ENCODE measurements around the gene PLS1.
"Not testable (repeated sequence)": the region's sequence is repeated elsewhere in the genome, so short reads cannot be mapped to it uniquely, and the experiment has no call there.

Gene PLS1

GRCh38 chr3:142595951-142596725 lies at the start of gene PLS1:
PLS1 (plus strand) TSS chr3:142596393; CDS start chr3:142664238, 67,845 bp downstream.
- DNase-seq: peak; percentile 81

GRCh38 chr3:142549986-142550385 lies 46.2 kb upstream of the PLS1 start:
- no peak for DNase-seq

- DNase-seq: not testable (repeated sequence)
Observed at GRCh38 chr3:142552579-142552978, 43.6 kb upstream of the PLS1 start.

GRCh38 chr3:142553741-142554140 lies 42.5 kb upstream of the PLS1 start:
- no peak for DNase-seq

- DNase-seq: no peak
Observed at GRCh38 chr3:142560118-142560517, 36.1 kb upstream of the PLS1 start.

- no peak for DNase-seq
Observed at GRCh38 chr3:142563496-142563997, 32.6 kb upstream of the PLS1 start.

- DNase-seq: no peak
Observed at GRCh38 chr3:142566096-142566495, 30.1 kb upstream of the PLS1 start.

GRCh38 chr3:142568393-142569017 lies 27.7 kb upstream of the PLS1 start:
- DNase-seq: no peak

- DNase-seq: not testable (repeated sequence)
Observed at GRCh38 chr3:142569422-142569821, 26.8 kb upstream of the PLS1 start.

GRCh38 chr3:142574223-142574622 lies 22.0 kb upstream of the PLS1 start:
- DNase-seq: not testable (repeated sequence)

- no peak for DNase-seq
Observed at GRCh38 chr3:142574665-142575064, 21.5 kb upstream of the PLS1 start.

- DNase-seq: no peak
Observed at GRCh38 chr3:142576792-142577191, 19.4 kb upstream of the PLS1 start.

GRCh38 chr3:142577696-142578328 lies 18.4 kb upstream of the PLS1 start:
- no peak for DNase-seq

GRCh38 chr3:142578329-142579223 lies 17.6 kb upstream of the PLS1 start, which contains the start of gene ATR:
ATR (minus strand) TSS chr3:142578733; CDS start chr3:142578704, 29 bp downstream.
- peak; percentile 98 for DNase-seq

GRCh38 chr3:142580061-142580423 lies 16.2 kb upstream of the PLS1 start:
- no peak for DNase-seq

GRCh38 chr3:142581070-142581469 lies 15.1 kb upstream of the PLS1 start:
- not testable (repeated sequence) for DNase-seq

GRCh38 chr3:142586803-142587406 lies 9.3 kb upstream of the PLS1 start:
- DNase-seq: no peak

- no peak for DNase-seq
Observed at GRCh38 chr3:142588703-142589102, 7.5 kb upstream of the PLS1 start.

GRCh38 chr3:142592268-142592667 lies 3.9 kb upstream of the PLS1 start:
- DNase-seq: not testable (repeated sequence)

- no peak for DNase-seq
Observed at GRCh38 chr3:142595141-142595540, 1.1 kb upstream of the PLS1 start.

GRCh38 chr3:142595581-142595950 lies 627 bp upstream of the PLS1 start:
- DNase-seq: no peak

GRCh38 chr3:142596726-142597088 lies 514 bp downstream of the PLS1 start:
- no peak for DNase-seq

Measured in left hindlimb (tissue), 1 donor.